Panc1 (cell line): ENCODE measurements around the gene PHKA1.

Source experiments
- CTCF ChIP-seq: fragments of 450-650 bp; IDR thresholded peaks from 2 replicates; pipeline ENCODE4 v1.5.1; 2017; ENCODE audit warnings: mild to moderate bottlenecking
- POLR2AphosphoS5 ChIP-seq: IDR thresholded peaks from 2 replicates; pipeline ENCODE4 v1.6.1; 2012; ENCODE audit warnings: mild to moderate bottlenecking, low read depth, low read length, moderate library complexity
- REST ChIP-seq, 2 experiments: IDR thresholded peaks; 2 replicates each; pipeline ENCODE4 v1.6.1; 2011 to 2012; ENCODE audit warnings: low read depth in 2 of 2, control low read depth in 1 of 2, low read length in 1 of 2, mild to moderate bottlenecking in 1 of 2, moderate library complexity in 1 of 2; ENCODE audit not compliant: insufficient read depth in 1 of 2

- no peak for TF ChIP-seq CTCF
- TF ChIP-seq POLR2AphosphoS5: no peak
- TF ChIP-seq REST (IDR thresholded peaks at IDR 0.05; ENCODE audit: insufficient read depth in 1 of 2, low read depth in 2 of 2, low read length in 1 of 2): no peak
These were observed 181.7 kb downstream of the PHKA1 start for GRCh38 chrX:72532366-72532765.
